RWPE1 (cell line): ENCODE measurements around the gene GOLGA6L9.
"Not testable (repeated sequence)": the region's sequence is repeated elsewhere in the genome, so short reads cannot be mapped to it uniquely, and the experiment has no call there.

ENCODE experiments used
- CTCF ChIA-PET: fragments of 350-600 bp; sonication (Branson Sonifier 250); formaldehyde crosslinking; extraction: SDS; loops from one replicate; lab custom pipeline; 2021; lab: Yijun Ruan, JAX
- POLR2A ChIA-PET: fragments of 400-600 bp; formaldehyde crosslinking; extraction: SDS; loops from one replicate; lab custom pipeline; 2020; ENCODE audit warnings: antibody characterized with exemption; ENCODE audit not compliant: low non-redundant PET; lab: Yijun Ruan, JAX
- DNase-seq: peaks from one replicate; pipeline ENCODE4 v3.0.0; 2012; ENCODE audit warnings: low spot score
- H3K27ac ChIP-seq: fragments of 450-650 bp; 2 replicates; pipeline ENCODE4 v1.5.1; 2017

Gene GOLGA6L9

DNA sequence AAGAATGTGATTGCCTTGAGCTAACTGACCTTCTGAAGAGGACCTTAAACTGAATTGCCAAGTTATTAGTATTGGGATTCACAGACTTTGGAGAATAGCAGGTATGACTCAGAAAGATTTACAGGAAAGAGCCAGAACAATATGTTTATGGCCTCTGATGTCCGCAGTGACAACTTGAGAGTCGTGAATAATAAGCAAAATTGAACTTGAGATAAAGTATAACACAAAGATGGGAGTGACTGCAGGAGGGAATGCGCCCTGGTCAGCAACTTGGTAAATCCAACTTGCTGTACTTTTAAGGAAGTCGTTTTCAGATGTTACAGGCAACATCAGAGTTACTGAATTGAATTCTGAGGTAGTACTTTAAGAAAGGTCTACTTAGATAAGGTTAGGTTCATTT is 19.3 kb upstream of the GOLGA6L9 start:
- CTCF ChIA-PET, POLR2A ChIA-PET, H3K27ac ChIP-seq, DNase-seq: not testable (repeated sequence)

- CTCF ChIA-PET = interaction anchor here (0.7 kb wide), 1 partner anchor 1836 kb away, joined by 3 read pairs; no protein-coding TSS in a partner anchor
- DNase-seq, POLR2A ChIA-PET, H3K27ac ChIP-seq: not testable (repeated sequence)
Measured at GRCh38 chr15:82411595-82411994, 18.0 kb upstream of the GOLGA6L9 start.

- DNase-seq, CTCF ChIA-PET, H3K27ac ChIP-seq, POLR2A ChIA-PET: not testable (repeated sequence)
Measured at GRCh38 chr15:82414525-82415191, 15.0 kb upstream of the GOLGA6L9 start.

DNA sequence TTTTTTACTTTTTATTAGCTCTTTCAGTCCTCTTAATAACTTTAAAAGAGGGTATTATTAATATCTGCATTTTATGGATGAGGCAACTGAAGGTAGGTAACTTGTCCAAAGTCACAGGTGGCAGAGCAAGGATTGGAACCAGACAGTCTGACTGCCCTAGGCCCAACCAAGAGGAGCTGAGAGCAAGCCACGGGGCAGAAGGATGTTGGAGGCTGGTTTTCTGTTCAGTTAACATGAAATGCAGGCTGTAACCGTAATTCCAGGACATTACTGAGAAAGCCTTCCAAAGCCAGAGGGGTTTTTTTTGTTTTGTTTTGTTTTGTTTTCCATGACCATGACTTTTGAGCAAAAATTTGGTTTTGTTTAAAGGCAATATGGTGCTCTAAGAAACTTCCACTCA is 9.1 kb upstream of the GOLGA6L9 start:
- POLR2A ChIA-PET, DNase-seq, CTCF ChIA-PET, H3K27ac ChIP-seq: not testable (repeated sequence)

DNA sequence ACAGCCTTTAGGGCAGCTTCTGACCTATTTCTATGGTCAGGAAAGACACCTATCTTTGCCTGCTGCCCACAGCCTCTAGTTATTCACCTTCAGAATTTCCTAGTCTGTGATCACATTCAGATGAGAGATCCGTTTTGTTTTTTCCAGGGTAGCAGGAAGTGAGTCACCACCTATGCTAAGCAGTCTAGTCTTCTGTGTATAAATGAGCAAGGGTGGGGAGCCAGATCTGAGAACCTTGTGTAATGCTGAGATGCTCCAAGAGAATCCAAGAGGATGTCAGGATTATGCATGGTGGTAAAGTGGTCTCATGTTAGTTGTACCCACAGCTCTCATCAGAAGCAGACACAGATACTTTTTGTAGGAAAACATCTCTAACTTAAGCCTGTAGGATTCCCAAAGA is 8.7 kb upstream of the GOLGA6L9 start:
- DNase-seq, POLR2A ChIA-PET, H3K27ac ChIP-seq, CTCF ChIA-PET: not testable (repeated sequence)

GRCh38 chr15:82427117-82427516 is 2.5 kb upstream of the GOLGA6L9 start:
- POLR2A ChIA-PET, H3K27ac ChIP-seq, CTCF ChIA-PET, DNase-seq: not testable (repeated sequence)

- H3K27ac ChIP-seq, CTCF ChIA-PET, DNase-seq, POLR2A ChIA-PET: not testable (repeated sequence)
Measured at GRCh38 chr15:82445420-82445819, 15.8 kb downstream of the GOLGA6L9 start.

DNA sequence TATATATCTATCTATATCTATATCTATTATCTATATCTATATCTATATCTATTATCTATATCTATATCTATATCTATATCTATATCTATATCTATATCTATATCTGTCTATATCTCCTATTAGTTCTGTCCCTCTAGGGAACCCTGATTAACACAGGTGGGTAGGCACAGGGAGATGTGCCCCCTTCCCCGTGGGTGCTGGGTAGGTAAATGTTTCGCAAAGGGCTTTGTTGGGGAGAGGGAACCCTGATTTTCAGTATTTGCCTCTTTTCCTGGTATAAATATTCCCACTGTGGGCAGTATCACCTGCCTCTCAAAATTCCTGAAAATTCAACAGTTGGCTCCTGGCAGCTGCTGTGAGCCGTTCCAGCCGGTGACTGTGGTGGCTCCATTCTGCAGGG is 27.7 kb downstream of the GOLGA6L9 start:
- POLR2A ChIA-PET, CTCF ChIA-PET, DNase-seq, H3K27ac ChIP-seq: not testable (repeated sequence)

GRCh38 chr15:82465629-82466028 is 36.0 kb downstream of the GOLGA6L9 start:
- CTCF ChIA-PET, DNase-seq, POLR2A ChIA-PET, H3K27ac ChIP-seq: not testable (repeated sequence)

DNA sequence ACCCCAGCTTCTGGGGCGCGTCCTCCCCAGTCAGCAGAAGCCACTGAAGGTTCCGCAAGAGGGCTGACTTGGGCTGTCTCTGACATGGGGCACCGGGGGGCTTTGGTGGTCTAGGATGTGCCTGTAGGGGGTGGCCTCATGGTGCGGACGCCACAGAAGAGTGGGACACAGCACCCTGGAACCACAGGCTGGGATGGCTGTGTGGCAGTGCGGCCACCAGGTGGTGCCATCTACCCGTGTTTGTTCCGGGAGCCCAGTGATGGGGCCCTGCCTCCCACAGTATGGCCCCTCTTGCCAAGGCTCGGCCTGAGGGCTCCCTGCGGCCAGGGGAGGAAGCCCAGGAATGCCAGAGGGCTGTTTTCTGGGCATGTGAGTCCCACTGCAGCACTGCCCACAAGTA is 38.6 kb downstream of the GOLGA6L9 start:
- POLR2A ChIA-PET, DNase-seq, H3K27ac ChIP-seq, CTCF ChIA-PET: not testable (repeated sequence)

GRCh38 chr15:82469381-82469780 is 39.8 kb downstream of the GOLGA6L9 start:
- POLR2A ChIA-PET = not testable (repeated sequence)

GRCh38 chr15:82472269-82472982 is 42.8 kb downstream of the GOLGA6L9 start:
- DNase-seq, POLR2A ChIA-PET, CTCF ChIA-PET: not testable (repeated sequence)
- 0 out of 2 replicates have a peak overlapping the region, but pooled peaks have one; percentile 11 for H3K27ac ChIP-seq

More at GRCh38 chr15:82469381-82469780, 39.8 kb downstream of the GOLGA6L9 start:
- H3K27ac ChIP-seq, CTCF ChIA-PET, DNase-seq: not testable (repeated sequence)

DNA sequence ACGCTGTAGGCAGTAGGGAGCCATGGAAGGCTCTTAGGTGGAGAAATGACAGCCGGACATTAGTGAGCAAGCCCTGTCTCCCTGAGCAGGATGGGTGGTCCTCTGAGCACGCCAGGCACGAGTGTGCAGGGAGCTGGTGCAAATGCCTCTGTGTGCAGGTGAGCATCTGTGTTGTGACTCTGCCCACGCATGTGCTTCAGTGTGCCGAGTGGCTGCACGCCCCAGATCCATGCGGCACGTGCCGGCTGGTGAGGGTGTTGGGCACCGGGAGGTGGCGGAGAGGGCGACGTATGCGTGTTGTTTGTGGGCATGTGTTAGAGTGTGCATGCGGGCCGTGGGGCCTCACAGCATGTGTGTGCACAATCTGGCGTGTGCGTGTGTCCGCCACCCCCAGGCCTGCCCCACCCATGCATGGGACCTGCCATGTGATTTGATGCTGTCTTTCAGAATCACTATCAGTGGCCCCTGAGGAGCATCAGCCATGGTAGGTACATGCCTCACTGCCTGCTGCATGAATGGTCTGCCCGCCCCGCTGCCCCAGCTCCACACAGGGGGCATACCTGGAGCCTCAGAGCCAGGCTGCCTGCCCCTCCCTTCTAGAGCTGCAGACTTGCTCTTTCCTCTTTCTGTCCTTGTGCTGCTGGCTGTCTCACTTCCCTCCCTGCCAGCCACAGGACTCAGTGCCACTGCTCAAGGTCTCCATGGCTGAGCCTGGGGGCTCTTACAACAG is 45.1 kb downstream of the GOLGA6L9 start:
- POLR2A ChIA-PET, DNase-seq, CTCF ChIA-PET: not testable (repeated sequence)
- peak overlapping the region; percentile 20 for H3K27ac ChIP-seq

DNA sequence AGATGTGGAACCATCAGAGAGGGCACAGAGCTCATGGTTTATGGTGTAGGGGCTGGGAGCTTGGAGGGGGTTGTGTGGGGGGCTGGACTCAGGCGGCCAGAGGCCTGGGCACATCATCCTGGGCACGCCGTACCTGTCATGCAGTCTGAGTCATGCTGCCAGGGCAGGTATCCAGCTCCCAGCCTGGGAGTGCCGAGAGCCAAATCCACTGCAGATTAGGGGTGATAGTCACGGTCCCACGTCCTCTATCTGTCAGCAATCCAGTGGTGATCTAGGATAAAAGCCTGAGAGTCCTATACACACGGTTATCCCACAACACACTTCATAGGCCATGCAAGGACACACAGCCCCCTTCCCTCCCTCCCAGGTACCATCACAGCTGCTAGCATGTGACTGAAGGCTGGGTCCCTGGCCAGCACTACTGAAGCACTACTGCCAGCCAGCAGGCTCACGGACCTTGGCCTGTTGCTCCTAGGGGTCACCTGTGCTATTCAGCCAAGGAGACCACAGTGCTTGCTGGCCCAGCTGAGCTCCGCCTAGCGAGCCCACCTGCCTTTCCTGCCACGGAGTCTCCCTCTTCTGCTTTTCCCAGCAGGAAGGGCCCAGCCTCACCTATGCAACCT is 45.8 kb downstream of the GOLGA6L9 start:
- CTCF ChIA-PET, POLR2A ChIA-PET, DNase-seq: not testable (repeated sequence)
- peak overlapping the region; percentile 54 for H3K27ac ChIP-seq

DNA sequence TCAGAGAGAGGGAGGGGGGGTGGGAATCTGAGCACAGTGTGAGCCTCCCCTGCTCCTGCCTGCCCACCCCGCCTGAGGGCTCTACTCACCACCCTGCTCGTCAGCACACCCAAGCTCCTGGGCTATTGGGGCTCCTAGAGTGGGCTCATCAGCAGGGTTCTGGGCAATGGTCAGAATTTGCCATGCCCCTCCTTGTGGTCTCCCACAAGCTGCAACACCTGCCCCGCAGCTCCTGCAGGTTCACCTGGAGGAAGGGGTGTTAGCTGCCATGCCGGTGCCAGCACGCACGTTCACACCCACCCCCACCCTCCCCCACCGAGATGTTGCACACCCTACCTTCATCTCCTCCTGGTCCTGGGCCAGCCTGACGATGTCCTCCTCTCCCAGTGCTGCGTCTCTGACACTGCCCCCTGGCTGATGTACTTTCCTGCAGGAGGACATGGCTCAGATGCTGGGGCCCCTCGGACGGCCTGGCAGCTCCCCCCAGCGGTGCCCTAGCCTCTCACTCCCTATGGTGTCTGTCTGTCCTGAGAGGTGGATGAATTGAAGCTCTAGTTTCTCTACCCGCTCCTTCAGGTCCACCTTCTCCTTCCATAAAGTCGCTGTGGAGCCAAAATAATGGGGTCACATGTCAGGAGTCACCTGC is 47.2 kb downstream of the GOLGA6L9 start:
- POLR2A ChIA-PET, CTCF ChIA-PET, H3K27ac ChIP-seq, DNase-seq: not testable (repeated sequence)

- CTCF ChIA-PET, DNase-seq, H3K27ac ChIP-seq, POLR2A ChIA-PET: not testable (repeated sequence)
Measured at GRCh38 chr15:82477343-82478057, 47.9 kb downstream of the GOLGA6L9 start.
